GM19463 (cell line): ENCODE results near the gene ELF2.
"Not testable (repeated sequence)": the region's sequence is repeated elsewhere in the genome, so short reads cannot be mapped to it uniquely, and the experiment has no call there.

Source experiments
- ATAC-seq: cut with Tn5 transposase; IDR thresholded peaks from one replicate; pipeline ENCODE4 v1.9.1; 2021; ENCODE audit warnings: mild to moderate bottlenecking, moderate library complexity; ENCODE audit not compliant: unreplicated experiment

The ELF2 gene

DNA sequence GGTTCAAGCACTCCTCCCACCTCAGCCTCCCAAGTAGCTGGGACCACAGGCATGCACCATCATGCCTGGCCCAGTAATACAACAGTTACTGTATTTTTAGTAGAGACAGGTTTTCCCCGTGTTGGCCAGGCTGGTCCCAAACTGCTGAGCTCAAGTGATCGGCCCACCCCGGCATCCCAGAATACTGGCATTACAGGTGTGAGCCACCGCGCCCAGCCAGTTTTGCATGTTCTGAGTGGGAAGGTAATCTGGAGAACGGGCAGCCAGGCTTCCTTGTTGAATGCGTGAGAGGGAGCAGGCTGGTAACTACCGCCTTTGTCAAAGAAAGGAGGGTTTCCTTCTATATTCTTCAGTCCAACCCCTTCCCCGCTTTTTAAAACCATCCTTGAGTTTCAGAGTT lies 152.3 kb downstream of the ELF2 start:
- ATAC-seq = no peak

- no peak for ATAC-seq
Observed at GRCh38 chr4:139022835-139023234, 154.2 kb downstream of the ELF2 start.

DNA sequence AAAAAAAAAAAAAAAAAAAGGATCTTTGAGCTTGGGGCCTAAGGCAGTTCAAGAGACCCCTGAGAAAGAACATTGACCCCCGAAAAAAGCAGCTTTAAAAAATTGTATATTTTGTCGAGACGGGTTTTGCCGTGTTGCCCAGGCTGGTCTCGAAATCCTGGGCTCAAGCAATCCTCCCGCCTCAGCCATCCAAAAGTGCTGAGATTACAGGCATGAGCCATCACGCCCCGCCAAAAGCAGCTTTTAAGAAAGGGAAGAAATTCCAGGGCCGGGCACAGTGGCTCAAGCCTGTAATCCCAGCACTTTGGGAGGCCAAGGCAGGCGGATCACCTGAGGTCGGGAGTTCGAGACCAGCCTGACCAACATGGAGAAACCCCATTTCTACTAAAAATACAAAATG lies 155.9 kb downstream of the ELF2 start:
- not testable (repeated sequence) for ATAC-seq

- no peak for ATAC-seq
Observed at GRCh38 chr4:139020384-139020783, 156.6 kb downstream of the ELF2 start.

GRCh38 chr4:139018971-139019758 lies 157.9 kb downstream of the ELF2 start:
- ATAC-seq = no peak

DNA sequence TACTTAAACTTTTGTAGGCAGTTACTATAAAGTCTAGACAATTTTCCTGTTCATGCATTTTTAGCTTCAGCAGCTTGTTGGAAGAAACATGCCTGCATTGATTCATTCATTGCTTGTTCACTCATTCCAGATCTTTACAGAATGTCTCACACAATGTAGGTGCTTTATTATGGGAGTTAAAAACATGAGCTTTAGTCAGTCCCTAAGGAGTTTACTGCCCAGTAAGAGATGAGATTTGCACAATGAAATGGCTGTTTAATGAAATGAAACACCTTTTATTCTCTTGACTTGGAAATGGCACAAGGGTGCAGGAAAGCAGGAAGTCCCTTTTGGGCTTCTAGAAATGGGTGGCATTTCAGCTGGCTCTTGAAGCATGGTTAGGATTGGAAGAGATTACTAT lies 158.5 kb downstream of the ELF2 start:
- ATAC-seq = no peak

- ATAC-seq = no peak
Observed at GRCh38 chr4:139017861-139018260, 159.2 kb downstream of the ELF2 start.

GRCh38 chr4:139015948-139016471 lies 161.0 kb downstream of the ELF2 start:
- peak; percentile 33 for ATAC-seq

DNA sequence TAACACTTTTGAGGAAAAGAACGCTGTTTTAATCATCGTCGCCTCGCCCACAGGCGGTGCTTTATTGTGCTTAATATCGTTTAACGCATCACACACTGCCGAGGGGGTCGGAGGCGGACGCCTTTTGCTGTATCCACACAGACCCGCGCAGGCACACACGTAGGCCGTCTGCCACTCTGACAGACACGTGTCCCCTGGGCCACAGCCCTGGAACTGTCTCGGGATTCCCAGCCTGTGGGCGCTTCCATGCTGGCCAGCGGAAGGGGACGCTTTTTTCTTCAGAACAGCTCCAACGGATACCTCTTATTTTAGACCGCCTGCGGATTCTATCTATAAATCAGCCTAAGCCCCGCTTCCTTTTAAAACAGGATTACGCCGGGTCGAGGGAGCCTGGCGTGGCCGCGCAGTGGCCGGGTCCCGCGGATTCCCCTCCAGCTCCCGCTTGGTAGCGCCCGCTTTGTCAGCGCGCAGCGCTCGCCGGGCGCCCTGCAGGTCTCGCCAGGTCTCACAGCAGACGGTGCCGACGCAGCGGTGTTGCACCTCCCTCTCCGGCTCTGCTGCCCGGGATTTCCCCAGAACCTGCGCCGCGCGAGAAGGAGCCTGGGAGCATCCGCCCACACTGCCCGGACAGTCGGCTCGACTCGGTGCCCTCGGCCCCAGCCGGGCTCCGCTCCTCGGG lies 161.6 kb downstream of the ELF2 start, which contains the start of gene NOCT:
Gene NOCT, plus strand, starts transcription at position 513 of the 679 bp plus-strand sequence. CDS start 201 bp downstream, outside the sequence.
- ATAC-seq = peak; percentile 91

GRCh38 chr4:139014371-139015268 lies 162.4 kb downstream of the ELF2 start:
- ATAC-seq = peak; percentile 2

GRCh38 chr4:139011225-139011950 lies 165.6 kb downstream of the ELF2 start:
- no peak for ATAC-seq

DNA sequence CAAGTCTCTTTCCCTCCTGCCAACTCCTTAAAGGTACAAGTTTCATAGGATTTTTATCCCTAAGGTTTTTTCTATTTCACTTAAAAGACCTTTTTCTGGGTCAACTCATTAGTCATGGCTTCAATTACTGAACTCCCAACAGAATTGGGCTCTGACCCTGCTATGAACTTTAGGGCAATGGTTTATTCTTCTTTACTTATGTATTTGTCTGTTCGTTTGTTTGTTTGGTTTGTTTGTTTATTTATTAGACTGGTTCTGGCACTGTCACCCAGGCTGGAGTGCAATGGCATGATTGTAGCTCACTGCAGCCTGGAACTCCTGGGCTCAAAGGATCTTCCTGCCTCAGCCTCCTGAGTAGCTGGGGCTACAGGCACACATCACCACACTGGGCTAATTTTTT lies 167.3 kb downstream of the ELF2 start:
- no peak for ATAC-seq

- ATAC-seq = not testable (repeated sequence)
Observed at GRCh38 chr4:139008278-139008677, 168.7 kb downstream of the ELF2 start.

GRCh38 chr4:139007640-139008039 lies 169.4 kb downstream of the ELF2 start:
- no peak for ATAC-seq
